K562 (cell line): Measurements from ENCODE around the gene DIAPH1. TPM values are rescaled to one million over a fixed set of nuclear protein-coding genes. Genes with fewer than 3 reads are reported as not detected.

Source experiments
- E2F5 ChIP-seq: sonication (generic); formaldehyde crosslinking; IDR thresholded peaks from 2 replicates; pipeline ENCODE4 v1.8.0; 2022; ENCODE audit warnings: mild to moderate bottlenecking, missing genetic modification reagents
- GABPB2 ChIP-seq: fragments of 250-450 bp; sonication (Bioruptor Pico); conservative IDR thresholded peaks from 2 replicates; pipeline ENCODE4 v1.5.1; 2021; ENCODE audit warnings: mild to moderate bottlenecking
- ID3 ChIP-seq, 2 experiments: fragments of 250-450 bp in 1 of 2; fragments of 450-650 bp in 1 of 2; sonication (Bioruptor Pico) in 1 of 2; IDR thresholded peaks; 2 replicates each; pipeline versions ENCODE4 v1.6.1 to v1.8.0; 2016 to 2021; ENCODE audit warnings: mild to moderate bottlenecking in 2 of 2, moderate library complexity in 2 of 2, missing compliant biosample characterization in 1 of 2, missing genetic modification characterization in 1 of 2
- LCOR ChIP-seq: sonication (generic); formaldehyde crosslinking; IDR thresholded peaks from 2 replicates; pipeline ENCODE4 v1.8.0; 2022; ENCODE audit warnings: mild to moderate bottlenecking, missing genetic modification reagents
- NCOA2 ChIP-seq, 2 experiments: fragments of 450-650 bp; IDR thresholded peaks; 2 replicates each; pipeline ENCODE4 v1.6.1; 2018; ENCODE audit warnings: mild to moderate bottlenecking in 2 of 2, moderate library complexity in 1 of 2; ENCODE audit not compliant: partially characterized antibody in 2 of 2
- POLR2A ChIP-seq: fragments of 450-650 bp; conservative IDR thresholded peaks from 2 replicates; pipeline ENCODE4 v1.6.1; 2016
- RBFOX2 ChIP-seq: fragments of 200-400 bp; formaldehyde crosslinking; IDR thresholded peaks from 2 replicates; pipeline ENCODE4 v1.6.1; 2017; ENCODE audit warnings: low read depth, mild to moderate bottlenecking, low read length, moderate library complexity
- ZEB2 ChIP-seq: fragments of 450-650 bp; IDR thresholded peaks from 2 replicates; pipeline ENCODE4 v1.6.1; 2016
- ZNF232 ChIP-seq: sonication (generic); formaldehyde crosslinking; IDR thresholded peaks from 2 replicates; pipeline ENCODE4 v1.8.0; 2022; ENCODE audit warnings: mild to moderate bottlenecking, missing genetic modification reagents
- ZNF41 ChIP-seq: fragments of 250-450 bp; sonication (Bioruptor Pico); conservative IDR thresholded peaks from 2 replicates; pipeline ENCODE4 v1.4.0; 2020; ENCODE audit warnings: mild to moderate bottlenecking
- ZNF609 ChIP-seq: sonication (generic); formaldehyde crosslinking; IDR thresholded peaks from 2 replicates; pipeline ENCODE4 v1.8.1; 2023; ENCODE audit warnings: missing genetic modification reagents, mild to moderate bottlenecking, borderline replicate concordance
- ZSCAN32 ChIP-seq: fragments of 450-650 bp; formaldehyde crosslinking; IDR thresholded peaks from 2 replicates; pipeline ENCODE4 v1.4.0; 2020; ENCODE audit warnings: mild to moderate bottlenecking, moderate library complexity
- polyA plus RNA-seq, 8 experiments: library from polyadenylated mRNA; depleted of rRNA in 4 of 8; stranded (reverse) in 5 of 8; unstranded in 3 of 8; fragments of >200 nt; fragmentation: Nextera tagmentation in 2 of 8; fragmentation: Illumina TruSeq in 1 of 8; extraction: Ambion mirVana in 2 of 8; extraction: Trizol in 1 of 8; gene quantifications; 2 replicates each; pipeline versions ENCODE4 v1.2.1 to v1.2.3, GENCODE V29; 2011 to 2014; ENCODE audit warnings: inconsistent platforms in 1 of 8, missing spikeins in 1 of 8
- total RNA-seq, 7 experiments: library from RNA; depleted of rRNA in 6 of 7; stranded (reverse); fragments of >200 nt in 6 of 7; fragmentation: Illumina TruSeq in 2 of 7; extraction: Trizol in 2 of 7; gene quantifications; 2 replicates each; pipeline versions ENCODE4 v1.2.1 to v1.2.3, GENCODE V29; 2011 to 2021; ENCODE audit warnings: low replicate concordance in 1 of 7
- TF ChIP-seq, protein P1 (sequence below): fragments of 450-650 bp; IDR thresholded peaks from 2 replicates; pipeline ENCODE4 v1.7.0; 2016; ENCODE audit warnings: borderline replicate concordance

The DIAPH1 gene
- total and polyA plus RNA-seq, 9 of the 15 experiments (the other 6 are each of a cell fraction or from before 2014, with no cell fraction given) = 60.8 to 328 (median 97.8) TPM

DNA sequence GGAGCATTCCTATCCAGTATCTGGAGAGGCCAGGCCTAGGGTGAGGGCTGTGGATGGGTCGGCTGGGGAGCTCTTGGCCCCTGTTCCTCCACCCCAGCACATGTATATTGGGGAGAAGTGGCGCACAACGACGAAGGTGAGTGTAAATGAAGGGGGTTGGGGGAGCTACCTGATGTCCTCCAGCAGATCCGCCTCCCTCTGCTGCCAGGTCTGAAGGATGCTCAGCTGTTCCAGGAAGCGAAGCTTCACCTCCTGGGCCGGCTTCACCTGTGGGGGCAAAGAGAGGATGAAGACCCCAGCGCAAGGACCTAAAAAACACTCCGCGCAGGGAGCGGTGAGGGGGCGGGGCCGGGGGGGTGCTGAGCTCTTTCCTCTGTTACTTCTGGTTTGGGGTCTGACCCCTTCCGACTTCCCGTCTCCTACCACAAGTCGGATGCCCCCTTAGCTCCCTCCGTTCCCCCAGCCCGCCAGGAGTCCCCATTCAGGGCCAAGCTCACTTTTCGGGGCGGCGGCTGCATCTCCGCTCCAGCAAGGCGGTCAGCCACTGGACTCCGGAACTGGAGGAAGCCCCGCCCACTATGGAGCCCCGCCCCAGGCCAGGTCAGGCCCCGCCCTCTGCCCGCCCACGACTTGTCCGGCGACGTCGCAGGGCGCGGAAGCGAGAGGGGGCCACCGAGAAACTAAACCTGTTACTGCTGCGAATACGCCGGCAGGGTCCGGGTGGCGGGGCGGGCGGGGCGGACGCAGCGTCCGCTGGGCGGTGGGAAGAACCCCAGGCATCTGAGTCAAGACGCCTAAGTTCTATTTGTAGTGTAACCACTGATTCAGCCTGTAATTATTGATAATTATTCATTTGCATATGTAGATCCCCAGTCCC lies 32.3 kb upstream of the DIAPH1 start, which contains the start of gene FCHSD1 (continued):
- TF ChIP-seq ZNF41 (CRISPR knock-in tag) = no peak
- TF ChIP-seq NCOA2 (IDR thresholded peaks at IDR 0.05; ENCODE audit: partially characterized antibody in 2 of 2) = no peak
- TF ChIP-seq GABPB2 = no peak
- TF ChIP-seq, protein P1, sequence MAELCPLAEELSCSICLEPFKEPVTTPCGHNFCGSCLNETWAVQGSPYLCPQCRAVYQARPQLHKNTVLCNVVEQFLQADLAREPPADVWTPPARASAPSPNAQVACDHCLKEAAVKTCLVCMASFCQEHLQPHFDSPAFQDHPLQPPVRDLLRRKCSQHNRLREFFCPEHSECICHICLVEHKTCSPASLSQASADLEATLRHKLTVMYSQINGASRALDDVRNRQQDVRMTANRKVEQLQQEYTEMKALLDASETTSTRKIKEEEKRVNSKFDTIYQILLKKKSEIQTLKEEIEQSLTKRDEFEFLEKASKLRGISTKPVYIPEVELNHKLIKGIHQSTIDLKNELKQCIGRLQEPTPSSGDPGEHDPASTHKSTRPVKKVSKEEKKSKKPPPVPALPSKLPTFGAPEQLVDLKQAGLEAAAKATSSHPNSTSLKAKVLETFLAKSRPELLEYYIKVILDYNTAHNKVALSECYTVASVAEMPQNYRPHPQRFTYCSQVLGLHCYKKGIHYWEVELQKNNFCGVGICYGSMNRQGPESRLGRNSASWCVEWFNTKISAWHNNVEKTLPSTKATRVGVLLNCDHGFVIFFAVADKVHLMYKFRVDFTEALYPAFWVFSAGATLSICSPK = no peak
- peak; percentile 75 for TF ChIP-seq POLR2A
- TF ChIP-seq ID3 (CRISPR knock-in tag; IDR thresholded peaks at IDR 0.05) = no peak
- TF ChIP-seq ID3 (tag; IDR thresholded peaks at IDR 0.05) = no peak
- TF ChIP-seq RBFOX2 = peak; percentile 82
- TF ChIP-seq ZSCAN32 (CRISPR knock-in tag) = no peak
- no peak for TF ChIP-seq ZNF609 (CRISPR knock-in tag)
- TF ChIP-seq ZEB2 = no peak
- no peak for TF ChIP-seq ZNF232 (CRISPR knock-in tag)
- TF ChIP-seq E2F5 (CRISPR knock-in tag) = no peak
- TF ChIP-seq LCOR (CRISPR knock-in tag) = no peak
